Hematopoietic multipotent progenitor cell treated with erythropoietin and hydrocortisone succinate and interleukin-3 and kit ligand, for 17 days (in vitro differentiated cells): ENCODE data around the gene ODAD3.
"Not testable (repeated sequence)": the region's sequence is repeated elsewhere in the genome, so short reads cannot be mapped to it uniquely, and the experiment has no call there.

Experiments used
- DNase-seq: peaks from one replicate; pipeline ENCODE4 v3.0.0-alpha.2; 2015; ENCODE audit warnings: low spot score

ODAD3 gene

GRCh38 chr19:11435057-11435832 lies at the start of gene ODAD3, which contains the start of gene PRKCSH:
Gene ODAD3, minus strand, starts transcription at chr19:11435121. Its CDS starts 105 bp downstream, at chr19:11435016.
Gene PRKCSH, plus strand, starts transcription at chr19:11435635. Its CDS starts 483 bp downstream, at chr19:11436118.
- peak; percentile 99 for DNase-seq

- no peak for DNase-seq
Observed at GRCh38 chr19:11483366-11484111, 48.6 kb upstream of the ODAD3 start.

DNA sequence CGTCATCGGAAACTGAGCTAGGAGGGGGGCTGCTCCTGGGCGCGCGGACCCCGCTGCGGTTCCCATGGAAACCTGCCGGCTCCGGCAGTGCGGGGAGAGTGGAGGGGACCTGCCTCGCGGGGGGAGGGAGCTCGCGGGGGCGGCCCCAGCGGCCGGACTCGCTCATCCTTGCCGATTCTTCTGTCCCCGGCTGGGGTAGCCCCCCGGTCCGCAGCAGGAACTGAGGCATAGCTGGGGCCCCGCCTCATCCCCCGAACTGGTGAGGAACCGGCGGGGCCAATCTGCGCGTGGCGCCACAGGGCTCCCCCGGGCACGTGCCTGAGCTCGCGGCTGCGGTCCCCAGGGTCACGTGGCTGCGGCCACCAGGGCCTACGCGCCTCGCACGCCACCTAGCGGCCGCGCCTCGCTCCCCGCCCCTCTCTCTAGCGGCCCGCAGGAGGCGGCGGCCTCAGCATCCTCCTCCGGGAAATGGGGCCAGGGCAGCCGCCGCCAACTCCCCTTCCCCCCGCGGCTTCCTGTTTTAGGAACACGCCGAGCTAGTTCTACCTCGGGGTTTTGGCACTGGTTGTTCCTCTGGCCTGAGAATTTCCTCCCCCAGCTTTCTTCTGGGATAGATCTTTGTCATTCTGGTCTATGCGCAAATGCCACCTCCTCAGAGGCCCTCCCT lies 47.6 kb upstream of the ODAD3 start:
- DNase-seq: peak; percentile 88

- peak; percentile 78 for DNase-seq
Observed at GRCh38 chr19:11481534-11482383, 46.8 kb upstream of the ODAD3 start.

DNA sequence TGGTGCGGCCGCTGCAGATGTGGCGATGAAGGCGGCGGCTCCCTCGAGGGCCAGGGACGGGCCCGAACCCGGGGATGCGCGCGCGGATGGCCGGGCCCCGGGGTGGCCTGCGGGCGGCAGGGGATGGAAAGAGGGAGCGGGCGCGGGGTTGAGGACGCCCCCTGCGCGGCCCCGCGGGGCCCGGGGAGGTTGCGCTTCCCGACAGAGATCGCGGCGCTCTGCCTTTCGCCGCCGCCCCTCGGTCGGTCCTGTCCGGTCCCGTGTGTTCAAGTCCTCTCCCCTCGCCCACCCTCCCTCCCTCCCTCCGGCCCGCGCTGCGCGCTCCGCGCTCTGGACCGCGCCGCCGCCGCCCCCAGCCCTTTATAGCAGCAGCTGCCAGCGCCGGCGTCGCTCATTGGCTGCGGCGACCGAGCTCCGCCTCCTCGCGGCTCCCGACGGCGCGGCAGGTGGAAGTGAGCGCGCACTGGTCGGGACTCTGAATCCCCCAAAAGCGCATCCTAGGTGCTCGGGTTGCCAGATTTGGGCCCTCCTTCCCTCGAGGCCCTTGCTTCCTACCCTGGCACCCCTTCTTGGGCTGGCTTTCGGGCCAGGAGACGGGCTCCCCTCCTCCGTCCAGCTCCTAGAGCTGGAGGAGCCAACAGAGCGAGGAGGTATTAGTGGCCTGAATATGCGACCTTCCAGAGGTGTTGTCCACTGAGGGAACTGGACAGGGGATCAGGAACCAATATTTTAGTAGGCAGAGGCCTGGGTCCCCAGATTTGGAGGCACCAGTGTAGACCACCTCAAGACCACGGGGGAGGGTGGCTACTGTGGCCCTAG lies 46.0 kb upstream of the ODAD3 start, which contains the start of gene ELAVL3:
ELAVL3 (minus strand) TSS at position 332 of the 819 bp plus-strand sequence. CDS start 438 bp downstream, outside the sequence.
- DNase-seq: no peak

- no peak for DNase-seq
Observed at GRCh38 chr19:11479898-11480714, 45.2 kb upstream of the ODAD3 start.

DNA sequence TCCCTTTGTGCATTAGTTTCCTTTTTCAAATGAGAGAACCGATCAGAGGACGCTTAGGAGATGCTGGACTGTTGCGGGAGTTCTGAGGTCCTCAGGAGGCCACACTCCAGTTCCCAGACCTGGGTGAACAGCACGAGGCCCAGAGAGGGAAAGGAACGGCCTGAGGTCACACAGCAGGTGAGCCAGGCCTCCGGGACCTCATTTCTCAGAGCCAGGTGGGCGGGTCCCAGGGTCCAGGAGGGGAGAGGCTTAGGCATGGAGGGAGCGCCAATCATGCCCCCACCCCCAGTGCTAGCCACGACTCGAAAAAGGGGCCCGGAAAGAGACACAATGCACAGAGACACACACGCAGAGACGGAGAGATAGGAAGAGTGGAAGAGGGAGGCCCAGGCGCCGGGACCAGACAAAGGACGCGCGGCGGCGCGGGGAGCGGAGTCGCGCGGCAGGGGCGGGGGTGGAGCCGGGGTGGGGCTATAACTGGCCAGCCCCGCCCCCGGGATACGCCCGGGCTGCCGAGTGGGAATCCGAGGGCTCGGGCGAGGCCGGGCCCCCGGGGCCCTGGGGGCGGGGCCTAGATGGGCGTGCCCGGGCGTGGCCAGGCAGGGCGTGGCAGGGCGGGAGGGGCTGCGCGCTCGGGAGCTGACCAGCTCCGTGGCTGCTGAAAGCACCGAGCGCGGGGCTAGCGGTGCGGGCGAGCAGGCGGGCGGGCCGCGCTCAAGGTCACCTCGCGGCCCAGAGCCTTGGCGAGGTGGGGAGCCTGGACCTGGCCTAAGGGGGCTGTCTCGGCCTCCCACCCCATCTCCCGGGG lies 44.4 kb upstream of the ODAD3 start:
- peak; percentile 50 for DNase-seq

DNA sequence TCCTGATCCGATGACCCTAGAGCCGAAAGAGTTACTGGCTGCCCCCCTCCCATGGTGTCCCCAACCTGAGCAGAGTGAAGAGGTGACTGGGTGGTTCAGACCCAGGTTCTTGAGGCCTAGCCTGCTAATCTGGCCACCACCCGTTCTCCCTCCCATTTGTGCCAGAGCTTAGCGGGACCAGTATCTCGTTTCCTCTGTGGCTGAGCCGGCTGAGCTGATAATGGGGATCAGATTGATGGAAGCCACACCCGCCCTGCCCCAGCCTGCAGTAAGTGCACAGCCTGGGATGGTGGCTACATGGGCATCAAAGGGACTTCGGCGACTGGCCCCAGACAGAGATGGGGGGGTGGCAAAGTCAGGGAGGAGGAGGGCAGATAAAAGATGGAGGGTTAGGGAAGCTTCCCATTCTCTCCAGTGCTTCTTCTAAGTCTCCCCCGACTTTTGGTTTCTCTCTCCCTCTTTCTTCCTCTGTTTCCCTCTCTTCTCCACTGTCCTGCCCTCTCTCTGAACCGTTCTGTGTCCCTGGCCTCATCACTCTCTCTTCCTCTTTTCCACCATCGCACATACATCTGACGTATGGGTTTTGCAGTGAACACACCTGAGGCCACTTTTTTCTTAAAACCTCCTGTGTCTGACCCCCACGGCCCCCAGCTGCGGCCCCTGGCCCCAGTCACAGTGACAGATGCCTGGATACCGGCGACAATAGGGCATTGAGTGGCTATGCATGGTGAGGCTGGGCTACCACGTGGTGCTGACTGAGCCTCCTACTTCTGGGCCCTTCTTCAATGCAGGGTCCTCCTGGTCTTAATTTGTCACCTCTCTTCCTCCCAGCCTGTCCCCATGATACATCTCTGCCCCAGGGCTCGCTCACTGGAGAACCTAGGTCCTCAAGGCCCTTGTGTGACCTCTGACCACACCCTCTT lies 43.5 kb upstream of the ODAD3 start:
- no peak for DNase-seq

DNA sequence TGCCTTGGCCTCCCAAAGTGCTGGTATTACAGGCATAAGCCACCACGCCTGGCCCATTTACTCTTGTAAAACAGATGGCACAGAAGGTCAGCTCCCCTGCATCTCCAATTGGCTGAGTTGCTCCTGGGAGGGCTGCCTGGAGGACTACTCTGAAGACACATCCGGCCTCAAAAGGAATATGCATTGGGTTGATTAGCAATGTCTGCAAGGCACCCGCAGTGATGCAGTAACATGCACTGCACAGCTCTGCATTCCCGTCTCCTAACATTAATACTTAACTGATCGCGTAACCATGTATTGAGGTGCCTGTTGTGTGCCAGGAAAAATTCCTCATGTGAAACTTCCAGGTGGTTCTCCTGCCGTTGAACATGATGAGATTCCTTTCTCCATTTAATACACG lies 40.9 kb upstream of the ODAD3 start:
- no peak for DNase-seq

DNA sequence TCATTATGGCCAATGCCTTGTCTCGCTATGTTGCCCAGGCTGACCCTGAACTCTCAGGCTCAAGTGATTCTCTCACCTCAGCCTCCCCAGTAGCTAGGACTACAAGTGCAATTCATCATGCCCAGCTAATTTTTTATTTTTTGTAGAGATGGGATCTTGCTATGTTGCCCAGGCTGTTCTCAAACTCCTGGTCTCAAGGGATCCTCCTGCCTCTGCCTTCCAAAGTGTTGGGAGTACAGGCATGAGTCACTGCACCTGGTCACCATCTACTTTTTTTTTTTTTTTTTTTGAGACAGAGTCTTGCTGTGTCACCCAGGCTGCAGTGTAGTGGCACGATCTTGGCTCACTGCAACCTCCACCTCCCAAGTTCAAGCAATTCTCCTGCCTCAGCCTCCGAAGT lies 40.4 kb upstream of the ODAD3 start:
- DNase-seq: not testable (repeated sequence)

- no peak for DNase-seq
Observed at GRCh38 chr19:11473725-11474124, 38.8 kb upstream of the ODAD3 start.

- DNase-seq: not testable (repeated sequence)
Observed at GRCh38 chr19:11468266-11468845, 33.4 kb upstream of the ODAD3 start.

GRCh38 chr19:11465600-11465999 lies 30.7 kb upstream of the ODAD3 start:
- DNase-seq: no peak

- no peak for DNase-seq
Observed at GRCh38 chr19:11464333-11465265, 29.7 kb upstream of the ODAD3 start.

- no peak for DNase-seq
Observed at GRCh38 chr19:11463391-11463790, 28.5 kb upstream of the ODAD3 start.

- no peak for DNase-seq
Observed at GRCh38 chr19:11461453-11461852, 26.5 kb upstream of the ODAD3 start.
